SK-N-MC (cell line): ENCODE results near the gene SCYL3.
"Not testable (repeated sequence)": the region's sequence is repeated elsewhere in the genome, so short reads cannot be mapped to it uniquely, and the experiment has no call there.

Experiments
- DNase-seq: peaks from one replicate; pipeline ENCODE4 v3.0.0-alpha.2; 2011; ENCODE audit warnings: low read depth, low spot score
- H3K27ac ChIP-seq: fragments of 200-600 bp; sonication (generic); 2 replicates; pipeline ENCODE4 v1.5.1; 2016; ENCODE audit warnings: mixed run types
- H3K36me3 ChIP-seq: fragments of 200-600 bp; sonication (generic); 2 replicates; pipeline ENCODE4 v1.6.1; 2017; ENCODE audit warnings: antibody characterized with exemption, low read length, mixed read lengths; ENCODE audit not compliant: insufficient read depth
- H3K4me3 ChIP-seq: fragments of 200-600 bp; sonication (generic); 2 replicates; pipeline ENCODE4 v1.5.1; 2016
- H3K9ac ChIP-seq: fragments of 200-600 bp; sonication (generic); 2 replicates; pipeline ENCODE4 v1.8.0; 2017; ENCODE audit warnings: mixed run types, mixed read lengths; ENCODE audit not compliant: insufficient read length
- H3K9me3 ChIP-seq: fragments of 200-600 bp; sonication (generic); 2 replicates; pipeline ENCODE4 v1.6.1; 2017; ENCODE audit warnings: low read depth, mild to moderate bottlenecking, antibody characterized with exemption, low read length, moderate library complexity, mixed read lengths
- EZH2 ChIP-seq: fragments of 200-600 bp; sonication (generic); IDR thresholded peaks from one replicate; pipeline ENCODE4 v1.6.1; 2017; ENCODE audit warnings: antibody characterized with exemption
- FOXP2 ChIP-seq: optimal IDR thresholded peaks from 2 replicates; pipeline ENCODE3; 2011; ENCODE audit warnings: mild to moderate bottlenecking, moderate library complexity; ENCODE audit not compliant: insufficient read depth; ENCODE audit errors: extremely low read length, control extremely low read depth
- POLR2AphosphoS5 ChIP-seq: IDR thresholded peaks from 2 replicates; pipeline ENCODE4 v1.6.1; 2012; ENCODE audit warnings: mild to moderate bottlenecking, low read depth, low read length, borderline replicate concordance

The SCYL3 gene

GRCh38 chr1:169879034-169879840 lies 14.5 kb downstream of the SCYL3 start:
- peaks cover 25% of the 10 kb centered on the region for H3K36me3 ChIP-seq
- no peak overlapping the region for H3K9ac ChIP-seq

GRCh38 chr1:169878498-169878897 lies 15.2 kb downstream of the SCYL3 start:
- Histone ChIP-seq H3K36me3 (peaks cover 32% of the 10 kb centered on the region), H3K9me3 (no peaks in the 10 kb centered on the region), H3K4me3 (no peak overlapping the region), H3K9ac (no peak overlapping the region), H3K27ac (no peak overlapping the region)
- TF ChIP-seq POLR2AphosphoS5: no peak
- TF ChIP-seq FOXP2: no peak
- TF ChIP-seq EZH2: no peak
- no peak for DNase-seq

More at GRCh38 chr1:169879034-169879840, 14.5 kb downstream of the SCYL3 start:
- DNase-seq: no peak
- no peak overlapping the region for H3K4me3 ChIP-seq
- TF ChIP-seq FOXP2 (no peak), POLR2AphosphoS5 (no peak), EZH2 (no peak)
- no peak overlapping the region for H3K27ac ChIP-seq
- H3K9me3 ChIP-seq: no peaks in the 10 kb centered on the region

- TF ChIP-seq POLR2AphosphoS5 (no peak), FOXP2 (no peak), EZH2 (no peak)
- no peak overlapping the region for H3K4me3 ChIP-seq
- 0 out of 2 replicates have a peak overlapping the region, but pooled peaks have one; percentile 25 for H3K27ac ChIP-seq
- H3K9me3 ChIP-seq: no peaks in the 10 kb centered on the region
- peaks cover 34% of the 10 kb centered on the region for H3K36me3 ChIP-seq
- DNase-seq: no peak
- H3K9ac ChIP-seq: no peak overlapping the region
Observed at GRCh38 chr1:169877800-169878491, 15.8 kb downstream of the SCYL3 start.

GRCh38 chr1:169874229-169874628 lies 19.5 kb downstream of the SCYL3 start:
- Histone ChIP-seq H3K9ac (no peak overlapping the region), H3K9me3 (no peaks in the 10 kb centered on the region), H3K27ac (no peak overlapping the region), H3K36me3 (peaks cover 67% of the 10 kb centered on the region), H3K4me3 (no peak overlapping the region)
- DNase-seq: no peak
- TF ChIP-seq EZH2 (no peak), FOXP2 (no peak), POLR2AphosphoS5 (no peak)

- H3K36me3 ChIP-seq: peaks cover 73% of the 10 kb centered on the region
- DNase-seq: no peak
- H3K9ac ChIP-seq: no peak overlapping the region
- no peak overlapping the region for H3K4me3 ChIP-seq
- no peaks in the 10 kb centered on the region for H3K9me3 ChIP-seq
- no peak overlapping the region for H3K27ac ChIP-seq
- TF ChIP-seq EZH2 (no peak), POLR2AphosphoS5 (no peak)
Observed at GRCh38 chr1:169873582-169874199, 20.0 kb downstream of the SCYL3 start.

- TF ChIP-seq EZH2 (no peak), FOXP2 (no peak)
- no peak overlapping the region for H3K9ac ChIP-seq
- no peak overlapping the region for H3K4me3 ChIP-seq
- peaks cover 72% of the 10 kb centered on the region for H3K36me3 ChIP-seq
- H3K9me3 ChIP-seq: no peaks in the 10 kb centered on the region
- H3K27ac ChIP-seq: no peak overlapping the region
- no peak for DNase-seq
Observed at GRCh38 chr1:169872906-169873305, 20.8 kb downstream of the SCYL3 start.

- H3K9me3 ChIP-seq, DNase-seq, H3K27ac ChIP-seq, H3K4me3 ChIP-seq, H3K9ac ChIP-seq: not testable (repeated sequence)
- peaks cover 76% of the 10 kb centered on the region for H3K36me3 ChIP-seq
Observed at GRCh38 chr1:169871988-169872387, 21.7 kb downstream of the SCYL3 start.

- no peak overlapping the region for H3K9ac ChIP-seq
- TF ChIP-seq POLR2AphosphoS5 (no peak), FOXP2 (no peak), EZH2 (no peak)
- no peaks in the 10 kb centered on the region for H3K9me3 ChIP-seq
- H3K27ac ChIP-seq: no peak overlapping the region
- H3K4me3 ChIP-seq: no peak overlapping the region
- peaks cover 85% of the 10 kb centered on the region for H3K36me3 ChIP-seq
- no peak for DNase-seq
Observed at GRCh38 chr1:169869426-169869825, 24.3 kb downstream of the SCYL3 start.
